Nephron (organoid): Measurements from ENCODE around the gene VPS11.

ENCODE experiments used
- H3K27ac Mint-ChIP-seq, 3 experiments: 2 replicates each; pipeline ENCODE4 v1.8.0; 2020; ENCODE audit warnings: mixed read lengths in 3 of 3, mild to moderate bottlenecking in 2 of 3, moderate library complexity in 1 of 3
- H3K27me3 Mint-ChIP-seq: 2 replicates; pipeline ENCODE4 v1.8.0; 2021; ENCODE audit warnings: low read depth, mild to moderate bottlenecking, moderate library complexity, mixed read lengths
- H3K36me3 Mint-ChIP-seq: 2 replicates; pipeline ENCODE4 v1.8.0; 2020; ENCODE audit warnings: low read depth, mixed read lengths
- H3K4me1 Mint-ChIP-seq: 2 replicates; pipeline ENCODE4 v1.8.0; 2020; ENCODE audit warnings: mixed read lengths
- H3K4me3 Mint-ChIP-seq, 3 experiments: 2 replicates each; pipeline ENCODE4 v1.8.0; 2020; ENCODE audit warnings: mild to moderate bottlenecking in 3 of 3, mixed read lengths in 3 of 3, moderate library complexity in 2 of 3
- H3K9me3 Mint-ChIP-seq: 2 replicates; pipeline ENCODE4 v1.8.0; 2020; ENCODE audit warnings: mixed read lengths
- CTCF ChIP-seq, 3 experiments: fragments of 200-600 bp; sonication (generic); IDR thresholded peaks; one replicate each; pipeline ENCODE4 v1.5.0; 2021; ENCODE audit warnings: antibody characterized with exemption in 3 of 3; ENCODE audit not compliant: unreplicated experiment in 3 of 3

VPS11 gene

GRCh38 chr11:119078675-119079420, 11.2 kb downstream of the VPS11 start:
- no peak for TF ChIP-seq CTCF (IDR thresholded peaks at IDR 0.05; ENCODE audit: unreplicated experiment in 3 of 3)
- H3K27ac Mint-ChIP-seq: no peak overlapping the region
- H3K27me3 Mint-ChIP-seq: no peaks in the 10 kb centered on the region
- H3K4me3 Mint-ChIP-seq: no peak overlapping the region
- H3K9me3 Mint-ChIP-seq: no peaks in the 10 kb centered on the region
- H3K4me1 Mint-ChIP-seq: no peaks in the 10 kb centered on the region
- H3K36me3 Mint-ChIP-seq: peaks cover 51% of the 10 kb centered on the region

GRCh38 chr11:119081682-119082260, 14.2 kb downstream of the VPS11 start:
- Mint-ChIP-seq H3K9me3 (no peaks in the 10 kb centered on the region), H3K4me3 (no peak overlapping the region), H3K36me3 (peaks cover 46% of the 10 kb centered on the region), H3K27me3 (no peaks in the 10 kb centered on the region), H3K27ac (no peak overlapping the region), H3K4me1 (peaks cover 11% of the 10 kb centered on the region)
- no peak for TF ChIP-seq CTCF (IDR thresholded peaks at IDR 0.05; ENCODE audit: unreplicated experiment in 3 of 3)

- TF ChIP-seq CTCF (IDR thresholded peaks at IDR 0.05; ENCODE audit: unreplicated experiment in 3 of 3): no peak
- peak within 1 kb of the TSS; percentile 94 to 99 (median 97) for H3K4me3 Mint-ChIP-seq
- peak within 1 kb of the TSS; percentile 93 to 98 (median 96) for H3K27ac Mint-ChIP-seq
- H3K4me1 Mint-ChIP-seq: peaks cover 11% of the 10 kb centered on the region
- no peaks in the 10 kb centered on the region for H3K27me3 Mint-ChIP-seq
- H3K9me3 Mint-ChIP-seq: no peaks in the 10 kb centered on the region
- H3K36me3 Mint-ChIP-seq: peaks cover 24% of the 10 kb centered on the region
These were observed 17.2 kb downstream of the VPS11 start, which contains the start of gene HMBS for GRCh38 chr11:119084663-119085436. HMBS (plus strand) TSS chr11:119084881; CDS start chr11:119085034, 153 bp downstream.

- peak overlapping the region; percentile 93 to 98 (median 96) for H3K27ac Mint-ChIP-seq
- peaks cover 27% of the 10 kb centered on the region for H3K36me3 Mint-ChIP-seq
- no peaks in the 10 kb centered on the region for H3K27me3 Mint-ChIP-seq
- peaks cover 17% of the 10 kb centered on the region for H3K4me1 Mint-ChIP-seq
- H3K4me3 Mint-ChIP-seq: peak overlapping the region; percentile 94 to 99 (median 97)
- no peaks in the 10 kb centered on the region for H3K9me3 Mint-ChIP-seq
- no peak for TF ChIP-seq CTCF (IDR thresholded peaks at IDR 0.05; ENCODE audit: unreplicated experiment in 3 of 3)
These were observed 17.8 kb downstream of the VPS11 start for GRCh38 chr11:119085437-119085847.

GRCh38 chr11:119087123-119087522, 19.5 kb downstream of the VPS11 start:
- TF ChIP-seq CTCF (IDR thresholded peaks at IDR 0.05; ENCODE audit: unreplicated experiment in 3 of 3): no peak
- Mint-ChIP-seq H3K4me1 (peaks cover 30% of the 10 kb centered on the region), H3K36me3 (peaks cover 12% of the 10 kb centered on the region)

More at GRCh38 chr11:119087123-119087522, 19.5 kb downstream of the VPS11 start:
- Mint-ChIP-seq H3K27me3 (no peaks in the 10 kb centered on the region), H3K9me3 (no peaks in the 10 kb centered on the region), H3K4me3 (peak overlapping the region; percentile 27 to 69 (median 57)), H3K27ac (no peak overlapping the region)
